Measurements from ENCODE around the gene PLEKHN1. TPM values are rescaled to one million over a fixed set of nuclear protein-coding genes. Genes with fewer than 3 reads are reported as not detected.
A peak's percentile ranks its signal among the peaks of the same experiment; 100 is the strongest.

The PLEKHN1 gene
- total RNA-seq, 1 donor from 2014 or later = 1.1 TPM

GRCh38 chr1:947958-948357 is 18.3 kb upstream of the PLEKHN1 start:
- Mint-ChIP-seq H3K27ac (no peak overlapping the region), H3K36me3 (ENCODE audit: insufficient read depth) (peaks cover 25% of the 10 kb centered on the region), H3K9me3 (ENCODE audit: low read depth) (no peaks in the 10 kb centered on the region), H3K4me3 (ENCODE audit: low read depth) (no peak overlapping the region), H3K27me3 (no peaks in the 10 kb centered on the region), H3K4me1 (ENCODE audit: low read depth) (no peaks in the 10 kb centered on the region)
- no peak for DNase-seq (ENCODE audit: low spot score, unreplicated experiment)
- TF ChIP-seq, protein P1, sequence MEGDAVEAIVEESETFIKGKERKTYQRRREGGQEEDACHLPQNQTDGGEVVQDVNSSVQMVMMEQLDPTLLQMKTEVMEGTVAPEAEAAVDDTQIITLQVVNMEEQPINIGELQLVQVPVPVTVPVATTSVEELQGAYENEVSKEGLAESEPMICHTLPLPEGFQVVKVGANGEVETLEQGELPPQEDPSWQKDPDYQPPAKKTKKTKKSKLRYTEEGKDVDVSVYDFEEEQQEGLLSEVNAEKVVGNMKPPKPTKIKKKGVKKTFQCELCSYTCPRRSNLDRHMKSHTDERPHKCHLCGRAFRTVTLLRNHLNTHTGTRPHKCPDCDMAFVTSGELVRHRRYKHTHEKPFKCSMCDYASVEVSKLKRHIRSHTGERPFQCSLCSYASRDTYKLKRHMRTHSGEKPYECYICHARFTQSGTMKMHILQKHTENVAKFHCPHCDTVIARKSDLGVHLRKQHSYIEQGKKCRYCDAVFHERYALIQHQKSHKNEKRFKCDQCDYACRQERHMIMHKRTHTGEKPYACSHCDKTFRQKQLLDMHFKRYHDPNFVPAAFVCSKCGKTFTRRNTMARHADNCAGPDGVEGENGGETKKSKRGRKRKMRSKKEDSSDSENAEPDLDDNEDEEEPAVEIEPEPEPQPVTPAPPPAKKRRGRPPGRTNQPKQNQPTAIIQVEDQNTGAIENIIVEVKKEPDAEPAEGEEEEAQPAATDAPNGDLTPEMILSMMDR (IDR thresholded peaks at IDR 0.05; ENCODE audit: unreplicated experiment) = no peak

GRCh38 chr1:950268-950667 is 16.0 kb upstream of the PLEKHN1 start:
- peaks cover 23% of the 10 kb centered on the region for H3K36me3 Mint-ChIP-seq (ENCODE audit: insufficient read depth)
- H3K27me3 Mint-ChIP-seq = no peaks in the 10 kb centered on the region
- H3K4me1 Mint-ChIP-seq (ENCODE audit: low read depth) = no peaks in the 10 kb centered on the region
- no peak overlapping the region for H3K4me3 Mint-ChIP-seq (ENCODE audit: low read depth)
- DNase-seq (ENCODE audit: low spot score, unreplicated experiment) = no peak
- no peaks in the 10 kb centered on the region for H3K9me3 Mint-ChIP-seq (ENCODE audit: low read depth)
- TF ChIP-seq, protein P1 (IDR thresholded peaks at IDR 0.05; ENCODE audit: unreplicated experiment) = no peak
- H3K27ac Mint-ChIP-seq = no peak overlapping the region

GRCh38 chr1:950881-951280 is 15.4 kb upstream of the PLEKHN1 start:
- TF ChIP-seq, protein P1 (IDR thresholded peaks at IDR 0.05; ENCODE audit: unreplicated experiment) = no peak
- Mint-ChIP-seq H3K27ac (no peak overlapping the region), H3K27me3 (no peaks in the 10 kb centered on the region), H3K9me3 (ENCODE audit: low read depth) (no peaks in the 10 kb centered on the region), H3K4me1 (ENCODE audit: low read depth) (no peaks in the 10 kb centered on the region), H3K4me3 (ENCODE audit: low read depth) (no peak overlapping the region), H3K36me3 (ENCODE audit: insufficient read depth) (peaks cover 23% of the 10 kb centered on the region)
- DNase-seq (ENCODE audit: low spot score, unreplicated experiment) = no peak

DNA sequence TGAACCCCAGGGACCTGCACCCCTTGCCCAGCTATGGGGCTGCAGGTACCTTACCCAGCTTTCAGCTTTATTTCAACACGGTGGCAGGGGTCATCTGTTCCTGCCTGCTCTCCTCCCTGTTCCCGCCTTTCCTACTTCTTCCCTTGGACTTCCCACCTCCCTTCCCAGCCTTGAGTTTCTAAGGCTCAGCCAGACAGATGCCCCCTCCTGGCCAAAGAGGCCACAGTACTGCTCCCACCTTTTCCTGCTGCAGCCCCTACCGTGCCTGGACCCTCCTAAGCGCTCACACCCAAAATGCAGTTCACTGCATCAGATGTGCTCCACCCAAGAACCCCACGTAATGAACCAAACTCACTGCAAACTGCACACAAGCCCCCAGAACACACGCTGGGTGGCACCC is 14.9 kb upstream of the PLEKHN1 start:
- H3K4me1 Mint-ChIP-seq (ENCODE audit: low read depth) = no peaks in the 10 kb centered on the region
- H3K27me3 Mint-ChIP-seq = no peaks in the 10 kb centered on the region
- H3K36me3 Mint-ChIP-seq (ENCODE audit: insufficient read depth) = peaks cover 22% of the 10 kb centered on the region
- DNase-seq (ENCODE audit: low spot score, unreplicated experiment) = no peak
- H3K4me3 Mint-ChIP-seq (ENCODE audit: low read depth) = no peak overlapping the region
- H3K9me3 Mint-ChIP-seq (ENCODE audit: low read depth) = no peaks in the 10 kb centered on the region
- no peak overlapping the region for H3K27ac Mint-ChIP-seq
- TF ChIP-seq, protein P1 (IDR thresholded peaks at IDR 0.05; ENCODE audit: unreplicated experiment) = peak; percentile 48

- TF ChIP-seq, protein P1 (IDR thresholded peaks at IDR 0.05; ENCODE audit: unreplicated experiment) = no peak
- peaks cover 20% of the 10 kb centered on the region for H3K36me3 Mint-ChIP-seq (ENCODE audit: insufficient read depth)
- H3K4me1 Mint-ChIP-seq (ENCODE audit: low read depth) = no peaks in the 10 kb centered on the region
- no peak for DNase-seq (ENCODE audit: low spot score, unreplicated experiment)
- no peak overlapping the region for H3K27ac Mint-ChIP-seq
- no peaks in the 10 kb centered on the region for H3K27me3 Mint-ChIP-seq
- no peak overlapping the region for H3K4me3 Mint-ChIP-seq (ENCODE audit: low read depth)
- H3K9me3 Mint-ChIP-seq (ENCODE audit: low read depth) = no peaks in the 10 kb centered on the region
These were observed 14.1 kb upstream of the PLEKHN1 start for GRCh38 chr1:952201-952600.
